PFSK-1 (cell line): ENCODE data around the gene MRPS16.

Experiments used
- FOXP2 ChIP-seq: optimal IDR thresholded peaks from 2 replicates; pipeline ENCODE3; 2011; ENCODE audit warnings: borderline replicate concordance, control low read depth, inconsistent platforms; ENCODE audit not compliant: insufficient read depth; ENCODE audit errors: extremely low read length, extremely low read depth
- POLR2AphosphoS5 ChIP-seq: IDR thresholded peaks from 2 replicates; pipeline ENCODE4 v1.6.1; 2012; ENCODE audit warnings: low read depth, mild to moderate bottlenecking, control low read depth, low read length, moderate library complexity
- SIN3A ChIP-seq: IDR thresholded peaks from 2 replicates; pipeline ENCODE4 v1.6.1; 2012; ENCODE audit warnings: mild to moderate bottlenecking, low read length, moderate library complexity, borderline replicate concordance; ENCODE audit not compliant: insufficient read depth
- TAF1 ChIP-seq: IDR thresholded peaks from 2 replicates; pipeline ENCODE4 v1.6.1; 2012; ENCODE audit warnings: low read length, control low read depth, borderline replicate concordance; ENCODE audit not compliant: insufficient read depth
- TF ChIP-seq, protein P1 (sequence below), 2 experiments: IDR thresholded peaks; 2 replicates each; pipeline versions ENCODE4 v1.6.1 to v1.8.0; 2011 to 2012; ENCODE audit warnings: low read depth in 2 of 2, low read length in 2 of 2, control low read depth in 1 of 2, inconsistent platforms in 1 of 2, mild to moderate bottlenecking in 1 of 2, moderate library complexity in 1 of 2; ENCODE audit not compliant: insufficient read depth in 1 of 2

DNA sequence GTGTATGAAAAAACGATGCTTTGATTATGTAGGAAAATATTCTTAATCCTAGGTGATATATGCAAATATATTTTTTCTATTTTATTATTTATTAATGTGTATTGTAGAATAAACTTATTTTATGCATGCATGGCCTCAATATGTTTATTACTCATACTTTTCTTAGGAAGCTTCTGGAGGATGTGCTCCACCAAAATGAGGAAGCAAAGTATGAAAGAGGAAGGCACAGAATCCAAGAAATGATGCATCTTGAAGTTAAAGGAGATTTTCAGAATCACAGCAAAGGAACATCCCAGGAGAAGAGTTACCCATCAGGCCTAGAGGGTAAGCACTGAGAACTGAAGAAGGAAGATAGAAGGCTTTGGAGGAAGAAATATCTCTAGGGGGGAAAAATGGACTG, 35.0 kb upstream of the MRPS16 start:
- TF ChIP-seq POLR2AphosphoS5 (no peak), TAF1 (no peak), SIN3A (no peak), FOXP2 (no peak)
- TF ChIP-seq, protein P1, sequence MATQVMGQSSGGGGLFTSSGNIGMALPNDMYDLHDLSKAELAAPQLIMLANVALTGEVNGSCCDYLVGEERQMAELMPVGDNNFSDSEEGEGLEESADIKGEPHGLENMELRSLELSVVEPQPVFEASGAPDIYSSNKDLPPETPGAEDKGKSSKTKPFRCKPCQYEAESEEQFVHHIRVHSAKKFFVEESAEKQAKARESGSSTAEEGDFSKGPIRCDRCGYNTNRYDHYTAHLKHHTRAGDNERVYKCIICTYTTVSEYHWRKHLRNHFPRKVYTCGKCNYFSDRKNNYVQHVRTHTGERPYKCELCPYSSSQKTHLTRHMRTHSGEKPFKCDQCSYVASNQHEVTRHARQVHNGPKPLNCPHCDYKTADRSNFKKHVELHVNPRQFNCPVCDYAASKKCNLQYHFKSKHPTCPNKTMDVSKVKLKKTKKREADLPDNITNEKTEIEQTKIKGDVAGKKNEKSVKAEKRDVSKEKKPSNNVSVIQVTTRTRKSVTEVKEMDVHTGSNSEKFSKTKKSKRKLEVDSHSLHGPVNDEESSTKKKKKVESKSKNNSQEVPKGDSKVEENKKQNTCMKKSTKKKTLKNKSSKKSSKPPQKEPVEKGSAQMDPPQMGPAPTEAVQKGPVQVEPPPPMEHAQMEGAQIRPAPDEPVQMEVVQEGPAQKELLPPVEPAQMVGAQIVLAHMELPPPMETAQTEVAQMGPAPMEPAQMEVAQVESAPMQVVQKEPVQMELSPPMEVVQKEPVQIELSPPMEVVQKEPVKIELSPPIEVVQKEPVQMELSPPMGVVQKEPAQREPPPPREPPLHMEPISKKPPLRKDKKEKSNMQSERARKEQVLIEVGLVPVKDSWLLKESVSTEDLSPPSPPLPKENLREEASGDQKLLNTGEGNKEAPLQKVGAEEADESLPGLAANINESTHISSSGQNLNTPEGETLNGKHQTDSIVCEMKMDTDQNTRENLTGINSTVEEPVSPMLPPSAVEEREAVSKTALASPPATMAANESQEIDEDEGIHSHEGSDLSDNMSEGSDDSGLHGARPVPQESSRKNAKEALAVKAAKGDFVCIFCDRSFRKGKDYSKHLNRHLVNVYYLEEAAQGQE (IDR thresholded peaks at IDR 0.05; ENCODE audit: insufficient read depth in 1 of 2, low read depth in 2 of 2, low read length in 2 of 2): no peak
